GM18507 (cell line): ENCODE results near the gene TOM1L2.
"Not testable (repeated sequence)": the region's sequence is repeated elsewhere in the genome, so short reads cannot be mapped to it uniquely, and the experiment has no call there.

Experiments used
- DNase-seq: peaks from one replicate; pipeline ENCODE4 v3.0.0; 2011; ENCODE audit warnings: low read depth; ENCODE audit not compliant: insufficient read length; ENCODE audit errors: extremely low spot score
- FAIRE-seq: peaks from 2 replicates; lab custom pipeline; 2011; peaks lifted over from hg19 to GRCh38; lab: Jason Lieb, UNC

TOM1L2 gene

DNA sequence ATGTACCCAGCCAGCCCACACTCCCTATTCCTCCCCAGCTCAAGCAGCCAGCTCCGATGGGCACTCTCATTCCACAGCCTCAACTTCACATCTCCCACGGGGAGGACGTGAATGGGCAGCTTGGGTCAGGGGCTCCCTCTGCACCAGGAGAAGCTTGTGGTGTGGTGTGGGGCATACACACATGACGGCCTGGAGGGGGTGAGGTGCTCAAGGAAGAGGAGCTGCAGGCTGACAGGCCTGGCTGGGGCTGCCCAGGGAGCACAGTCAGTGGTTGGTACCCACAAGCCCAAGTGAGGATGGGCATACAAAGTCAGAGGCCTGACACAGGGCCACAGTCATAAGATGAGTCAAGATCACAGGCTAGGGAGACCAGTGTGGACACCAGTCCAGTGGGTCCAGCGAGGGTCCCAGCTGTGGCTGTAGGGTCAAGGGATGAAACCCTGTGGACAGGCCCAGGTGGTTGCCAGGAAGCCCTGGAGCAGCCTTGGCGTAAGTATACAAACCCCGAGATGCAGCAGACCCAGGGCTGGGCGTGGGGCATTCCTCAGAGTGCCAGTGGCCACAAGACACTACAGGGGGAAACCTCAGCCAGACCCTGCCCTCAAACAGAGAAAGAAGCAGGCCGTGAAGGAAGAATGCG is 4.9 kb upstream of the TOM1L2 start:
- FAIRE-seq, result no peak

DNA sequence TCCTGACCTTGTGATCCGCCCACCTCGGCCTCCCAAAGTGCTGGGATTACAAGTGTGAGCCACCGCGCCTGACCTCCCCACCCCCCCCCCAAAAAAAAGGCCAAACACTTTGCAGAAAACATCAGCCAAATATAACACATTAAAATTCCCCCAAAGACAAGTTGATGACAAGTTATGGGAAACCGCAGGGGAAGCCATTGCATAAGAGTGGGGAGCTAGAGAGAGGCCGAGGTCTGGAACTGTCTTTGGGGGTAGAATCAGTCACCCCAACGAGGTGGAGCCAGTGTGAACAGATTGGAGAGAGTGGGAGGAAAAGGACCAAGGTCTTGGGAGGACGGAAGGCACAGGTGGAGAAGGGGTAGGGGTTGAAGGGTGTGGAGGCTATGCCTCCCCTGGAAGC is 3.2 kb upstream of the TOM1L2 start:
- DNase-seq (no peak), FAIRE-seq (no peak)

More for the DNA sequence above, 4.9 kb upstream of the TOM1L2 start:
- DNase-seq, result no peak

GRCh38 chr17:17972952-17973254 is 703 bp upstream of the TOM1L2 start:
- no peak for FAIRE-seq

DNA sequence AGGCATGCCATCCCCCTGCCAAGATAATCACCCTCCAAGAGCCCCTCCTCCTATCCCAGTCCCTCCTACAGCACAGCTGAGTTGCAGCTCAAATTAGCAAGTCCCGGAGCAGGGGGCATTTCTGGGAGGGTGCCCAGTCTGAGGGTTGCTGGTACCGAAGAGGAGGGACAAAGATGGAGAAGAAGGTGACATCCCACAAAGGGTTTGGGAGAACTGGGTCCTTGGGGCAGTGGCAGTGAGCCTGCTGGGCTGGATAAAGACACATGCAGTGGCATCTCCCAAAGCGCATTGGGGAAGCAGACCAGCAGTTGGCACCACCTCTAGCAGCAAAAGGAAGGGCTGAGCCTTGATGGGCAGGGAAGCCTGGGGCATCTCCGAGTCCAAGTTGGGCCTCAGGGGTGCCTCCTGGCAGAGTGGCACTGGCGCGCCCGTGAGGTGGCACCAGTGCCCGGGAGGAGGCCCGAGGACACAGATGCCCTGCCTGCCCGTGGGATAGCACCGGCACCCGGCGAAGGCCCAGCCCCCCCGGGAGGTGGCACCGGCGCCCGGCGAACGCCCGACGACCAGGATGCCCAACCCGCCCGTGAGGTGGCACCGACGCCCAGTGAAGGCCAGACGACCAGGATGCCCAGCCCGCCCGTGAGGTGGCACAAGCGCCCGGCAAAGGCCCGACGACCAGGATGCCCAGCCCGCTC is 622 bp downstream of the TOM1L2 start:
- DNase-seq (no peak), FAIRE-seq (no peak)

More at GRCh38 chr17:17972952-17973254, 703 bp upstream of the TOM1L2 start:
- DNase-seq, result no peak

DNA sequence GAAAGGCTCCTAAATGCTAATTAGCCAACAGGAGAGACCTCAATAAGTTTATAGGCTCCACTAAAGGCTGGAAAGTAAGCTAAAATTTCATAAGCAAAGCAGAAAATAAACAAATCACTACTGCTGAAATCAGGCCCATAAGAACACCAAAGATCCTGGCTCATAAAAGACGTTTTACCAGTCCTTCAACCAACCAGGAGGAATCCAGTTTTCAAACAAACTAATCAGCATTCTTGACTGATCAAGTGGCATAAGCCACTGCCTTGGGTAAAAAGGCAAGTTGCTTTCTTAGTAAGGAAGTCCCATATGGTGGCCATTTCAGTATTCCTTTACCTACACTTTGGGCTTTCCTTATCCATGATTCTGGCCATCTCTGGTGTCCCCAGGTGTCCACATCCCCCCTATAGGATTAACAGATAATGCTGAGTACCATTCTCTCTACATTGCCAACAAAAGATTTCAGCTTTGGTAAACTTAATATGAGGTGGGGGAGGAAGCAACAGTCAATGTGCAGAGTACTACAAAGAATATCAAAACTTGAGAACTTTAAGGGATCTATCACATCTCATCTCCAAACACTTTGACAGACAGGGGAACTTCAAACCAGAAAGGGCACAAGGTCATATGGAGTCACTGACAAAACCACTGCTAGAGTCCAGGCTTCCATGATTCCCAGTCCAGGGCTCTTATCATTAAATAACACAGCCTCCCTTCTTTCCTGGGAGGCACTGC is 1.3 kb downstream of the TOM1L2 start:
- DNase-seq (no peak), FAIRE-seq (no peak)

- DNase-seq, result no peak
- peak; percentile 83 for FAIRE-seq
These were observed 5.8 kb downstream of the TOM1L2 start for GRCh38 chr17:17966399-17966798.

- no peak for FAIRE-seq
- DNase-seq, result no peak
These were observed 7.0 kb downstream of the TOM1L2 start for GRCh38 chr17:17965152-17965721.

DNA sequence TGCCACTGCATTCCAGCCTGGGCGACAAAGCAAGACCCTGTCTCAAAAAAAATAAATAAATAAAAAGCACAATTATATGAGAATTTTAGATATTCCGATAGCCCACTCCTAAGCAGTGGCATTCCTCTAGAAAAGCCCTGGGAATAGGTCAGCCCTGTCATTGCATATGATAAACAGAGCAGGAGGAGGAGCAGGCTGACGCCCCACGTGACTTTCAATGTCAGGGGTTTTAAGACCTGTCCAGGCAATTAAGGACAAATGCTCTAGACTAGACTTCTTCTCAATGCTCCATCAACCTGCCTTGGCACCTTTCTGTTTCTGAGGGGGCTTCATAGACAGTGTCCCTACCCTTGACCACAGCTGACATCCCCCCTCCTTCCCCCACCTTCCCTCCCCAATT is 7.5 kb downstream of the TOM1L2 start:
- FAIRE-seq (no peak), DNase-seq (no peak)

DNA sequence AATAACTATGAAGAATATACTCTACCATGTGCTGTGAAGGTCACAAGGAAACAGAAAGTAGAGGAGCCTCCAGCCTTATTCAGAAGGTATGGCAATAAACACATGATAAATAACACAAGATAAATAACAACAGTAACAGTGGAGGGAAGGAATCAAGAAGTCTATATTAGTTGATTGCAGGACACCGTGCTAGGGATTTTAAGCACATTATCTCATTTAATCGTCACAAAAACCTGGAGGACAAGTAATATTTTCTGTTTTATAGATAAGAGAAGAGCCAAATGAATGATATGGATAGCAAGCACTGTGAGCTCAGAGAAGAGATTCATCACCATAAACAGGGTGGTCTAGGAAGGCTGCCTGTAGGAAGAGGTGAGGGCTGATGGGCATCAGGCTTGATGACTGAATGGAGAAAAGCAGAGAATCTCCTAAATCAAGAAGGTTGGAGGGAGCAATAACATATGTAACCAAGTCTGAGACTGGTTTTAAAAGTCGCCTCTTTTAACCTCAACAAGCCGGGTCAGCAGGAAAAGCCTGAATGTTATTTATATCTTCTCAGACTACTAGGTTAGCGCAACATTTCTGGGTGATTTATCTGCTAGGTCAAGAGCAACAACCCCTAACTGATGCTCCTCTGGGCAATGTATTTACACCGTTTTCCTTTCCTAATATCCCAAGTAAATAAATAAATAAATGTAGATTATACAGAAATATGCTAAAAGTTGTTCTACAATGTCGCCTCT is 8.3 kb downstream of the TOM1L2 start:
- DNase-seq (no peak), FAIRE-seq (no peak)

GRCh38 chr17:17963066-17963465 is 9.1 kb downstream of the TOM1L2 start:
- FAIRE-seq (no peak), DNase-seq (no peak)

- FAIRE-seq, result no peak
- no peak for DNase-seq
These were observed 11.6 kb downstream of the TOM1L2 start for GRCh38 chr17:17960500-17961030.

GRCh38 chr17:17959520-17960361 is 12.5 kb downstream of the TOM1L2 start:
- no peak for DNase-seq
- FAIRE-seq, result peak; percentile 90

- peak; percentile 24 for FAIRE-seq
- DNase-seq, result no peak
These were observed 13.2 kb downstream of the TOM1L2 start for GRCh38 chr17:17958982-17959381.

DNA sequence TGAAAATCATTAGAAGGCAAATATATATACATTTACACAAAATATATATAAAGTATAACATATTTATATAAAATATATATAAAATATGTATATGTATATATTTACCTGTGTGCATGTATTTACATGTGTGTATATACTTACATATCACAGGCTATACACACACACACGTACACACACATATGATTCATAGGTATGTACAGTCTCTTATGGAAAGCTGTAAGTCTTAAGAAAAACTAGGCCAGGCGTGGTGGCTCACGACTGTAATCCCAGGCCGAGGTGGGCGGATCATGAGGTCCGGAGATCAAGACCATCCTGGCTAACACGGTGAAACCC is 14.7 kb downstream of the TOM1L2 start:
- FAIRE-seq (no peak), DNase-seq (no peak)

DNA sequence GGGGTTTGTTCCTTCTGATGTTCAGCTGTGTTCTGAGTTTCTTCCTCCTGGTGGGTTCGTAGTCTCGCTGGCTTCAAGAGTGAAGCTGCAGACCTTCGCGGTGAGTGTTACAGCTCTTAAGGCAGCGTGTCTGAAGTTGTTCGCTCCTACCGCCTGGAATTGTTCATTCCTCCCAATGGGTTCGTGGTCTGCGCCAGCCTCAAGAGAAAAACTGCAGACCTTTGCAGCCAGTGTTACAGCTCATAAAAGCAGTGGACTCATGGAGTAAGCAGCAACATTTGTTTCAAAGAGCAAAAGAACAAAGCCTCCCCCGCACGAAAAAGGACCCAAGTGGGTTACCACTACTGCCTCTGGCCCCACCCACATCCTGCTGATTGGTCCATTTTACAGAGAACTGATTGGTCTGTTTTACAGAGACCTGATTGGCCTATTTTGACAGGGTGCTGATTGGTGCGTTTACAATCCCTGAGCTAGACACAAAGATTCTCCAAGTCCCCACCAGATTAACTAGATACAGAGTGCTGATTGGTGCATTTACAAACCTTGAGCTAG is 16.3 kb downstream of the TOM1L2 start:
- FAIRE-seq, DNase-seq: not testable (repeated sequence)

- FAIRE-seq (no peak), DNase-seq (no peak)
These were observed 18.1 kb downstream of the TOM1L2 start for GRCh38 chr17:17954079-17954478.

DNA sequence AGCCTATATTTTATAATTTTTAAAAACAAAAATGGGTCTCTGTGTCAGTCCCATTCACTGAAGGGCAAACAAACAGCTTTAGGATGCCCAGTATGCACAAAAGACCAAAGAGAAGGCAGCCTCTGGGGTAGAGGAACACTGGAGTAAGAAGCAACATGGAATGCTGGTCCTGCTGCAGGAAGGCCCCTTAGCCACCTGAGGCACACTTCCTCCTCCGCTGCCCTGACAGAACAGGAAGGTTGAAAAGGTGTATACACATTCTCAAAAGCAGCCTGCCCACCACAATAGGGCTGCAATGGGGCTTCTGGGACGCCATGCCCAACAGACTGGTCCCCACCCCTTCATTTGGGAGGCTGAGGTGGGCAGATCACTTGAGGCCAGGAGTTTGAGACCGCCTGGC is 19.5 kb downstream of the TOM1L2 start:
- FAIRE-seq, result no peak
- DNase-seq, result no peak

- FAIRE-seq, result no peak
These were observed 20.7 kb downstream of the TOM1L2 start for GRCh38 chr17:17951524-17951923.

DNA sequence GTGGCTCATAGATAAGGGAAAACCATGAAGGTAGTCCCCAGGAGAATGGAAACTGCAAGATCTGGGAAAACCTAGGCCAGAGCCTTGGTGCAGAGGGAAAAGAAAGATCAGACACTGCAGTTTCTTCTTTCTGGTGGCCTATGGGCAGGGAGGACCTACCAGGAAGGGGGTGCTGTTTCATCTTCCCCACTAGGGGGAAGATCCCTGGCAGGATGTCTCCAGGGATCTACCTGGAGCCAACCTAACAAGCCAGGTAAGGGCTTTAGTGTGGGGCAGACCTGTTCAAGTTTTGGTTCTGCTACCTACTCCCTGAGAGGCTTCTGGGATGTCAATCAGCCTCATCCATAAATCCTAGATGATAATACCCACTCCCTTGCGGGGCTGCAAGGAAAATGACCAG is 21.4 kb downstream of the TOM1L2 start:
- FAIRE-seq (no peak), DNase-seq (no peak)

More at GRCh38 chr17:17951524-17951923, 20.7 kb downstream of the TOM1L2 start:
- DNase-seq, result no peak
